Peyer's patch (tissue), 4 donors: ENCODE measurements around the gene RASGRP3.

Source experiments
- POLR2A ChIP-seq, 2 donors: fragments of 450-650 bp; IDR thresholded peaks; one replicate each; pipeline ENCODE4 v1.5.1; 2017; ENCODE audit warnings: antibody characterized with exemption in 2 of 2, mild to moderate bottlenecking in 2 of 2, moderate library complexity in 2 of 2
- TF ChIP-seq, protein P1 (sequence below), 6 experiments: fragments of 450-650 bp in 4 of 6; fragments of 200-600 bp in 2 of 6; sonication (generic) in 1 of 6; IDR thresholded peaks; one replicate each; pipeline ENCODE4 v1.5.1; 2017 to 2019; ENCODE audit warnings: antibody characterized with exemption in 6 of 6, mild to moderate bottlenecking in 3 of 6, moderate library complexity in 1 of 6

DNA sequence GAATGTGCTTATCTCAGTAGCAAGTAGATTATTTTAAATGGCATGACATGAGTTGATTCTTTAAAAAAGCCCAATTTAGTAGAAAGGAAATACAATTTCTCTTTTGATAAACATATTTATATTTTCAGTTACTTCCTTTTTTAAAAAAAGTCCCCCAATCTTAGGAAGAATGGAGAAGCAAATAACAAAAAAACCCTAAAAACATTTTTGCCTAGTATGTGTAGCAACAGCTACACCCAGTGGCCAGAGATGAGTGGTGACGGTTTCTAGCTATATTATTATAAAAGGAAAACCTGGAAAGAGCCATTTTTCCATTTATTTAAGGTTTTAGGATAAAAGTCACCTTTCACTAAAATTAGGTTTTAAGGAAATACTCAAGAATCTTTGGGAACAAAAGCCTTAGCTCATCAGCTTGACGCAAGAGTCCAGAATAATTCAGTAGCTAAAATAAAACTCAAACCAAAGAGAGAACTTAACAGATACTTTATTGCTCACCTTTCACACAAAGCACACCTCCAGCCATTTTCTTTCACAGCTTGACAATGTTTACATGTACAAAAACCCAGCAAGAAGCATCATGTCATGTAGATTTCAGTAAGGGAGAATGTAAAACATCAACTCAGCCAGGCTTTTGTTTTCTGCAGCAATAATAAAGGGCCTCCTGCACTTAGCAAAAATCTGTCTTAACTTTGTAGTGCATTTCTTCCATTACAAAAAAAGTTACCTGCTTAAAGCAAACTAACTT lies 106.9 kb downstream of the RASGRP3 start:
- TF ChIP-seq, protein P1, sequence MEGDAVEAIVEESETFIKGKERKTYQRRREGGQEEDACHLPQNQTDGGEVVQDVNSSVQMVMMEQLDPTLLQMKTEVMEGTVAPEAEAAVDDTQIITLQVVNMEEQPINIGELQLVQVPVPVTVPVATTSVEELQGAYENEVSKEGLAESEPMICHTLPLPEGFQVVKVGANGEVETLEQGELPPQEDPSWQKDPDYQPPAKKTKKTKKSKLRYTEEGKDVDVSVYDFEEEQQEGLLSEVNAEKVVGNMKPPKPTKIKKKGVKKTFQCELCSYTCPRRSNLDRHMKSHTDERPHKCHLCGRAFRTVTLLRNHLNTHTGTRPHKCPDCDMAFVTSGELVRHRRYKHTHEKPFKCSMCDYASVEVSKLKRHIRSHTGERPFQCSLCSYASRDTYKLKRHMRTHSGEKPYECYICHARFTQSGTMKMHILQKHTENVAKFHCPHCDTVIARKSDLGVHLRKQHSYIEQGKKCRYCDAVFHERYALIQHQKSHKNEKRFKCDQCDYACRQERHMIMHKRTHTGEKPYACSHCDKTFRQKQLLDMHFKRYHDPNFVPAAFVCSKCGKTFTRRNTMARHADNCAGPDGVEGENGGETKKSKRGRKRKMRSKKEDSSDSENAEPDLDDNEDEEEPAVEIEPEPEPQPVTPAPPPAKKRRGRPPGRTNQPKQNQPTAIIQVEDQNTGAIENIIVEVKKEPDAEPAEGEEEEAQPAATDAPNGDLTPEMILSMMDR (IDR thresholded peaks at IDR 0.05): peak; percentile 64 to 84 (median 74)
- no peak for TF ChIP-seq POLR2A (IDR thresholded peaks at IDR 0.05)
